Activated B cell treated with CpG ODN at 0.5 μM for 24 hours (primary cell): ENCODE measurements around the gene IL7R. TPM values are rescaled to one million over a fixed set of nuclear protein-coding genes. Genes with fewer than 3 reads are reported as not detected.

ENCODE experiments used
- ATAC-seq: fragments of 200-7000 bp; cut with Tn5 transposase; one replicate; pipeline ENCODE4 v1.10.0; 2021; ENCODE audit warnings: low read depth, mild to moderate bottlenecking, moderate library complexity
- CTCF ChIA-PET: fragments of 350-600 bp; sonication (Branson Sonifier 250); formaldehyde crosslinking; loops from one replicate; lab custom pipeline; 2021; ENCODE audit warnings: antibody characterized with exemption; lab: Charles Lee
- POLR2A ChIA-PET: fragments of 350-600 bp; sonication (Branson Sonifier 250); formaldehyde crosslinking; loops from one replicate; lab custom pipeline; 2021; ENCODE audit warnings: antibody characterized with exemption; lab: Charles Lee
- DNase-seq: peaks from one replicate; pipeline ENCODE4 v3.0.0; 2022
- H3K27ac Mint-ChIP-seq: one replicate; pipeline ENCODE4 v1.8.0; 2020; ENCODE audit warnings: mixed read lengths
- H3K27me3 Mint-ChIP-seq: one replicate; pipeline ENCODE4 v1.8.0; 2021; ENCODE audit warnings: mixed read lengths
- H3K36me3 Mint-ChIP-seq: one replicate; pipeline ENCODE4 v1.8.0; 2021; ENCODE audit warnings: low read depth, mixed read lengths
- H3K4me1 Mint-ChIP-seq: one replicate; pipeline ENCODE4 v1.8.0; 2021; ENCODE audit warnings: mixed read lengths
- H3K4me3 Mint-ChIP-seq: one replicate; pipeline ENCODE4 v1.8.0; 2020; ENCODE audit warnings: mild to moderate bottlenecking, mixed read lengths
- H3K9me3 Mint-ChIP-seq: one replicate; pipeline ENCODE4 v1.8.0; 2020; ENCODE audit warnings: mixed read lengths
- intact Hi-C: fragments of 100-400 bp; cut with micrococcal nuclease; formaldehyde crosslinking; loops from one replicate; pipeline ENCODE4 v1.15.1; 2024
- total RNA-seq: library from RNA; stranded (reverse); gene quantifications from 2 replicates; pipeline ENCODE4 v1.2.3, GENCODE V29; 2022
- TF ChIP-seq, protein P1 (sequence below): fragments of 200-600 bp; IDR thresholded peaks from one replicate; pipeline ENCODE4 v1.8.0; 2022; ENCODE audit warnings: antibody characterized with exemption, mild to moderate bottlenecking

The IL7R gene
- total RNA-seq, 1 donor from 2014 or later, result 3.0 TPM

DNA sequence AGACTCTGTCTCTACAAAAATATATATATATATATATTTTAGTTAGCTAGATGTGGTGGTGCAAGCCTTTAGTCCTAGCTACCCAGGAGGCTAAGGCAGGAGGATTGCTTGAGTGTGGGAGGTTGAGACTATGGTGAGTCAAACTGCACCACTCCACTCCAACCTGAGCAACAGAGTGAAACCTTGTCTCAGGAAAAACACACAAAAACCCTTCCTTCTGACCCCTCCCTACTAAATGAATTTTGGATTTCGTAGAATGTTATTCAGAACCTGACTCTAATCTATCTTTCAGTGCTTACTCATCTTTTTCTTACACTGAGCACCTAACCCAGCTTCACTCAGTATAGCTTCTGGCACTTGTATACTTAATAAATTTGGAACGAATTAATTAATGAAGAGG, 35.2 kb upstream of the IL7R start:
- Mint-ChIP-seq H3K4me1 (no peaks in the 10 kb centered on the region), H3K27ac (no peak overlapping the region), H3K27me3 (no peaks in the 10 kb centered on the region), H3K4me3 (no peak overlapping the region), H3K9me3 (no peaks in the 10 kb centered on the region), H3K36me3 (no peaks in the 10 kb centered on the region)
- CTCF ChIA-PET, result no interaction called here
- intact Hi-C loops, result no loop called here
- TF ChIP-seq, protein P1, sequence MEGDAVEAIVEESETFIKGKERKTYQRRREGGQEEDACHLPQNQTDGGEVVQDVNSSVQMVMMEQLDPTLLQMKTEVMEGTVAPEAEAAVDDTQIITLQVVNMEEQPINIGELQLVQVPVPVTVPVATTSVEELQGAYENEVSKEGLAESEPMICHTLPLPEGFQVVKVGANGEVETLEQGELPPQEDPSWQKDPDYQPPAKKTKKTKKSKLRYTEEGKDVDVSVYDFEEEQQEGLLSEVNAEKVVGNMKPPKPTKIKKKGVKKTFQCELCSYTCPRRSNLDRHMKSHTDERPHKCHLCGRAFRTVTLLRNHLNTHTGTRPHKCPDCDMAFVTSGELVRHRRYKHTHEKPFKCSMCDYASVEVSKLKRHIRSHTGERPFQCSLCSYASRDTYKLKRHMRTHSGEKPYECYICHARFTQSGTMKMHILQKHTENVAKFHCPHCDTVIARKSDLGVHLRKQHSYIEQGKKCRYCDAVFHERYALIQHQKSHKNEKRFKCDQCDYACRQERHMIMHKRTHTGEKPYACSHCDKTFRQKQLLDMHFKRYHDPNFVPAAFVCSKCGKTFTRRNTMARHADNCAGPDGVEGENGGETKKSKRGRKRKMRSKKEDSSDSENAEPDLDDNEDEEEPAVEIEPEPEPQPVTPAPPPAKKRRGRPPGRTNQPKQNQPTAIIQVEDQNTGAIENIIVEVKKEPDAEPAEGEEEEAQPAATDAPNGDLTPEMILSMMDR, result no peak
- POLR2A ChIA-PET, result no interaction called here
- DNase-seq (no peak), ATAC-seq (no peak)

DNA sequence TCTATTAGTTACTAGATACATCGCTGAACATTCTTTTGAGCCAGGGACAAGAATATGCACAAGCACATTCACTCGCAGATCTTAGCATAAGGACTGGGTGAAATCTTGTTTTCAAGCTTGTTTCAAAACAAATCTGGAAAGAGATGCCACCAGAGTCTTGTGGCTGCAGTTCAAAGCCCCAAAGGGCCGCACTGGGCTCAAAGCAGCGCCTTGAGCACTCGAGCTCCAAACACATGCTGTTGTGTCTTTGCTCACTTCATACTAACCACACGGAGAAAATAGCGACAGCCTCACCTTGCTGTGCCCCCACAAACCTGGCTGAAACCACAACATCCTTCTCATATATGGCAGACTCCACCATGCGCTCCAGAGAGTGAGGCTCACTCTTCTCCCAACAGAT, 34.2 kb upstream of the IL7R start:
- intact Hi-C loops, result no loop called here
- H3K27ac Mint-ChIP-seq, result no peak overlapping the region
- CTCF ChIA-PET, result no interaction called here
- POLR2A ChIA-PET, result no interaction called here
- H3K4me1 Mint-ChIP-seq, result no peaks in the 10 kb centered on the region
- ATAC-seq (no peak), DNase-seq (no peak)
- H3K27me3 Mint-ChIP-seq, result no peaks in the 10 kb centered on the region
- no peaks in the 10 kb centered on the region for H3K9me3 Mint-ChIP-seq
- H3K36me3 Mint-ChIP-seq, result no peaks in the 10 kb centered on the region
- TF ChIP-seq, protein P1, result no peak
- H3K4me3 Mint-ChIP-seq, result no peak overlapping the region

DNA sequence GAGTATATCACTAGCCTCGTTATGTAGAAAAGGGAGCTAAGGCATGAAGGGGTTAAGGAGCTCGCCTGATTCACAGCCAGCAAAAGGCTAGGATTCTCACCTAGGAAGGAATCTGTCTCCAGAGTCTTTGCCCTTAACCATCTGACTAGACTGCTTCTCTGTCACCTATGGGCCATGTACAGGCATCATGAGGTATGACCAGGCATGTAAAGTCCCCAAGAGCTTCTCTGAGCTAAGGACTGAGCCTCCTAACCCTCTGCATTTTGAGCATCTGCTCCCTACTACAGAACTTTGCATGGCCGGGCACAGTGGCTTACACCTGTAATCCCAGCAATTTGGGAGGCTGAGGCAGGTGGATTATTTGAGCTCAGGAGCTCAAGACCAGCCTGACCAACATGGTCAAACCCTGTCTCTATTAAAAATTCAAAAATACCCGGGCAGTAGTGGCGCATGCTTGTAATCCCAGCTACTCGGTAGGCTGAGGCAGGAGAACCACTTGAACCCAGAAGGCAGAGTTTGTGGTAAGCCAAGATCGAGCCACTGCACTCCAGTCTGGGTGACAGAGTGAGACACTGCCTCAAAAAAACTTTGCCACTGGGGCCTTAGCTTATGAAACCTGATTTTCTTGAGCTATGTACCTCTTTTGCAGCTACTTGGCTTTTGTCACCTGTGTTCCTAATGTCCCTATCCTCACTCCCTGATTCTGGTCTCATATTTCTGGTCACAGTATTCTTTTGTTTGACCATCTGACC, 33.2 kb upstream of the IL7R start:
- TF ChIP-seq, protein P1, result no peak
- CTCF ChIA-PET, result no interaction called here
- no peaks in the 10 kb centered on the region for H3K27me3 Mint-ChIP-seq
- H3K4me1 Mint-ChIP-seq, result no peaks in the 10 kb centered on the region
- DNase-seq (no peak), ATAC-seq (no peak)
- POLR2A ChIA-PET, result no interaction called here
- intact Hi-C loops, result no loop called here
- H3K36me3 Mint-ChIP-seq, result no peaks in the 10 kb centered on the region
- H3K9me3 Mint-ChIP-seq, result no peaks in the 10 kb centered on the region
- H3K4me3 Mint-ChIP-seq, result no peak overlapping the region
- no peak overlapping the region for H3K27ac Mint-ChIP-seq

DNA sequence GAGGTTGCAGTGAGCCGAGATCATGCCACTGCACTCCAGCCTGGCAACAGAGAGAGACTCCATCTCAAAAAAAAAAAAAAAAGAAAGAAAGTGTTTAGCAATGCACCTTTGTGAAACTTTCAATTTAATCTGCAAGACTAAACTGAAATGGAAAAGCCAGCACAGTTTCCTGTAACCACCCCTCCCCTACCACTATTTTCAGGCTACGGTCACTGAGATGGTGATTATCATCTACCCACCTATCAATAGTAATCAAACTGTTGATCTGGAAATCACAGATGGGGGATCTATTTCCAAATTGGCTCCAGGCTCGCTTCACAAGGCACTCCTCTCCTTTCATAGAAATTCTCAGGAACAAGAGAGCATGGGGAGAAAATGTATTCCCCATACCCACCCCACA, 30.6 kb upstream of the IL7R start:
- Mint-ChIP-seq H3K27ac (no peak overlapping the region), H3K27me3 (no peaks in the 10 kb centered on the region), H3K4me1 (no peaks in the 10 kb centered on the region), H3K4me3 (no peak overlapping the region), H3K36me3 (no peaks in the 10 kb centered on the region), H3K9me3 (no peaks in the 10 kb centered on the region)
- TF ChIP-seq, protein P1, result no peak
- ATAC-seq (no peak), DNase-seq (no peak)
- ChIA-PET POLR2A (no interaction called here), CTCF (no interaction called here)
- intact Hi-C loops, result no loop called here

DNA sequence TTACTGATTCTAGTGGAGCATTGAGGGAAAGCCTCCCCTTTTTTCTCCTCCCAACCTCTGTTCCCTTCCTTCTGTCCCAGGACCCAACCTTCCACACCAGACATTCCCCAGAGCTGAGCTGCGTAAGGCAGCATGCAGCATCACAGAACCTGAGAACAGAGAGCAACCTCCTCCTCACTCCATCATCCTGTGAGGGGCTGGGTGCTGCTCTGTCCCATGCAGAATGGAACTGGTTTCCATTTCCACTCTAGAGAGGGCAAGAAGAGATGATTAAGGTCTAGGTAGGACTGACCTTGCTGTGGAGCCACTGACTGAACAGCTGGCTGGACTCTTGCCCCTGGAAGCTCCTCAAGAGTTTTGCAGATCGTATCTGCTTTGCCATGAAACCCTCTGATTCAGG, 30.1 kb upstream of the IL7R start:
- intact Hi-C loops, result no loop called here
- Mint-ChIP-seq H3K4me3 (no peak overlapping the region), H3K36me3 (no peaks in the 10 kb centered on the region), H3K4me1 (no peaks in the 10 kb centered on the region), H3K27ac (no peak overlapping the region), H3K9me3 (no peaks in the 10 kb centered on the region), H3K27me3 (no peaks in the 10 kb centered on the region)
- ATAC-seq (no peak), DNase-seq (no peak)
- TF ChIP-seq, protein P1, result no peak
- CTCF ChIA-PET, result no interaction called here
- POLR2A ChIA-PET, result no interaction called here
